HG02623 (cell line): ENCODE data around the gene QKI.
"Not testable (repeated sequence)": the region's sequence is repeated elsewhere in the genome, so short reads cannot be mapped to it uniquely, and the experiment has no call there.

ENCODE experiments used
- ATAC-seq: cut with Tn5 transposase; IDR thresholded peaks from one replicate; pipeline ENCODE4 v1.9.1; 2021; ENCODE audit warnings: moderate library complexity; ENCODE audit not compliant: unreplicated experiment

QKI gene

GRCh38 chr6:163476946-163477345 lies 62.4 kb downstream of the QKI start:
- not testable (repeated sequence) for ATAC-seq

DNA sequence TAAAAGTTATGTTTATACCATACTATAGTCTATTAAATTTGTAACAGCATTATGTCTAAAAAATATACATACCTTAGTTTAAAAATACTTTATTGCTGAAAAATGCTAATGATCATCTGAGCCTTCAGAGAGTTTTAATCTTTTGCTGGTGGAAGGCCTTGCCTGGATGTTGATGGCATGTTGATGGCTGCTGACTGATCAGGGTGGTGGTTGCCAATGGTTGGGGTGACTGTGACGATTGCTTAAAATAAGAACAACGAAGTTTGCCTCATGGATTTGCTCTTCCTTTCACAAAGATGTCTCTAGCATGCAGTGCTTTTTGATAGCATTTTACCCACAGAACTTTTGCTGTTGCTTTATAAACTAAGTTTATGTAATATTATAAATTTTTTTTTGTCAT lies 68.6 kb downstream of the QKI start:
- no peak for ATAC-seq

- ATAC-seq, result no peak
Observed at GRCh38 chr6:163485388-163485851, 70.9 kb downstream of the QKI start.

GRCh38 chr6:163486821-163487220 lies 72.3 kb downstream of the QKI start:
- no peak for ATAC-seq

DNA sequence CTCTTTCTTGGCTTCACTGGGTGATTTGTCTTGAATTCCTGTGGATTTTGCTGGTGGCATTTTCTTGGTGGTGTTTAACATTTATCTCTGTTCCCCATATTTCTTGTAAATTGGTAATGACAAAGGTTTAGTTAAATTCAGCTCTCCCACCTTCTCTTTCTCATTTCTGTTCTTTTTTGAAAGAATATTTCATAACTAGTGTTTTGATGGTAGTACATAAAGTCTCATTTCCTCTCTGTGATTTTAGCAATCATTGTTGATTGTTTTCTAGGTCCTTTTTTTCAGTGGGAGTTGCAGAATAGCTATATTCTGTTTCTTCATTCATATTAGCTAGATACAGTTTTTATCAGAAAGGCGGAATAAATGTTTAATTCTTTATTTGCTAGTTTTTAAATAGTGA lies 73.1 kb downstream of the QKI start:
- ATAC-seq, result no peak

DNA sequence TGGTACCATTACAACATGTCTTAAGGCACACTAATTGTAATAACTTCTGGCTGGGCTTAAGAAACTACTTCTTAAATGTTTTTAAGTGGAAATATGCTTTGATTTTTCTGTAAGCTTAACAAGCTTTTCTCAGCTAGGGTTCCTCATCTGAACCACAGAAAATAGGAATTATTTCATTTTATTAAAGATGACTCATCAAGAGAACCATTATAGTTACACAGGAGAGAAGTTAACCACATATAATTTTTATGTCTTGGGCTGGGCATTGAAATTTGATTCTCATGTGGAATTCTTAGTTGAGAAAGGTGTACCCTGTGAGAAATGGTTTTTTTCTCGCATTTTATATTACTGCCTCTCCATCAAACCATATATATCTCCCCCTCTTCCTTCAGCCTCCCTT lies 75.1 kb downstream of the QKI start:
- no peak for ATAC-seq

GRCh38 chr6:163490826-163491577 lies 76.5 kb downstream of the QKI start:
- ATAC-seq, result no peak

- ATAC-seq, result no peak
Observed at GRCh38 chr6:163491737-163492300, 77.3 kb downstream of the QKI start.

- no peak for ATAC-seq
Observed at GRCh38 chr6:163494279-163494727, 79.8 kb downstream of the QKI start.

DNA sequence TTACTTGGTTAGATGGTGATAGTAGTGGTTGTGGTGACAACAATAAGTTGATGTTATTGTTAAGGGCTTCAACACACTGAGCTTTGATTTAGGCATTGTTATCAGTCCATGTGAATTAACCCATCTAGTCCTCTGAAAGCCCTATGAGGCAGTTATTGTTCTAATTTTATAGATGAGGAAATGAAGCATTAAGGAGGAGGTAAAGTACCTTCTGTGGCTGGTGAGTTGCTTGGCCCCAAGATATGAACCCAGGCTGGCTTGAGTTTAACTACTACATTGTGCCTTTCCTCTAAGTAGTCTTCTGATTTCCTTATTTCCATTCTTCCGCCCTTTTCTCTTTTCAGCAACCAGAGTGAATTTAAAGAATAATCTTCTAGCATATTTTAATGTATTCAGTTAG lies 81.7 kb downstream of the QKI start:
- no peak for ATAC-seq

DNA sequence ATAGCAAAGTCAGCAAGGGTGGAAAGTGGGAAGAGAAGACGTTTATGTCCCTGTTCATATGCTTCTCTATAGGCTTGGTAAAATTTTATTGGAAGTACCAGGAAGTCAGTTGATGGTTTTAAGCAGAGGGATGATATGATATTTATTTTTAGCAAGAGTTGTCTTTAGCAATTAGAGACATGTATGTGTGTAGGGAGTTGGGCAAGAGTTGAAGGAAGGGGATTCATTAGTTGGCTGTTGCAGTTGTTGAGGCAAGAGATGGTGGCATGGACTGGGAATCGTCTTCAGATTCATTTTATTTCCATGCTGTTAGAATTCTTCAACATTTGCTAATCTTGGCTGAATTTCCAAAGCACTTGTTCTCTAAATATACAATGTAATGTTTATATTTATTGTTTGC lies 85.6 kb downstream of the QKI start:
- ATAC-seq, result no peak

GRCh38 chr6:163501026-163501425 lies 86.5 kb downstream of the QKI start:
- no peak for ATAC-seq

- no peak for ATAC-seq
Observed at GRCh38 chr6:163501439-163501838, 86.9 kb downstream of the QKI start.

DNA sequence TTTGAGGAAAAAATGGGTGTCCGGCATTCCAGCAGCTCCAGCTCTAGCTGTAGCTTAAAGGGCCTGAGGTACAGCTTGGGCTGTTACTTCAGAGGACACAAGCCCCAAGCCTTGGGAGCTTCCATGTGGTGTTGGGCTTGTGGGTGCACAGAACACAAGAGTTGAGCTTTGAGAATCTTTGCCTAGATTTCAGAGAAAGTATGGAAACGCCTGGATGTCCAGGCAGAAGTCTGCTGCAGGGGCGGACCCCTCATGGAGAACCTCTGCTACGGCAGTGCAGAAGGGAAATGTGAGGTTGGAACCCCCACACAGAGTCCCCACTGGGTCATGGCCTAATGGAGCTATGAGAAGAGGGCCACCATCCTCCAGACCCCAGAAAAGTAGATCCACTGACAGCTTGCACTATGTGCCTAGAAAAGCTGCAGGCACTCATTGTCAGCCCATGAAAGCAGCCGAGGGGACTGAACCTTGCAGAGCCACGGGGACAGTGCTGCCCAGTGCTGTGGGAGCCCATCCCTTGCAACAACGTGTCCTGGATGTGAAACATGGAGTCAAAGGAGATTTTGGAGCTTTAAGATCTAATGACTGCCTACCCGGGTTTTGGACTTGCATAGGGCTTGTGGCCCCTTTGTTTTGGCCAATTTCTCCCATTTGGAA lies 90.6 kb downstream of the QKI start:
- no peak for ATAC-seq

GRCh38 chr6:163507965-163508364 lies 93.4 kb downstream of the QKI start:
- no peak for ATAC-seq

DNA sequence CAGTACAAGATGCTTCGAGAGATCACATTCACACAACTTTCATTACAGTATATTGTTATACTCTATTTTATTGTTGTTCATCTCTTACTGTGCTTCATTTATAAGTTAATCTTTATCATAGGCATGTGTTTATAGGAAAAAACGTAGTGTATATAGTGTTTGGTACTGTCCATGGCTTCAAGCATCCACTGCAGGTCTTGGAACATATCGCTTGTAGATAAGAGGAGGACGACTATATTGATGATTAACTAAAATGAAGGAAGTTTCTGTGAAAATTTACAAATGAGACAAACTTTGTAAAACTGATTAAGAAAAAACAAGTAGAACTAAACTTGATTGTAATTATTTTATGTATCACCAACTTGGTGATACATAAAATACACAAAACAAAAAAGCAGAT lies 98.5 kb downstream of the QKI start:
- ATAC-seq, result no peak

GRCh38 chr6:163513570-163514166 lies 99.2 kb downstream of the QKI start:
- ATAC-seq, result no peak

GRCh38 chr6:163516908-163517307 lies 102.4 kb downstream of the QKI start:
- ATAC-seq, result no peak

DNA sequence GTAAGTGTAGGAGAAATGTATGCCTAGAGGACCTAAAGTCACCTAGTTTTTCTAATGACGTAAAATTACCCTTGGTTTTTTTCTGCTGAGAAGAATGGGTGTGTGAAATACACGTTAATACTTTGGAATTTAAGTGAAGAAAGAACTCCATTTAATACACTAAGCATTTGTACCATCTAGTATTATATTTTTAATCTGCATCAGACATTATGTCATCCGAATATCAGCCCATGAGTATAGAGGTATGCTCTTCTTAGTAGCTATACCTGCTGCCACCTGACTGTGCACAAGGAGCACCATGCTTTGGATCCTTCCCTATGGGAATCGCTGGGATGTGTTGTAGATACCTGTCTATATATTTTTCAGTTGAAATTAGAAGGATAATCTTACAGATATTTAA lies 106.4 kb downstream of the QKI start:
- no peak for ATAC-seq

DNA sequence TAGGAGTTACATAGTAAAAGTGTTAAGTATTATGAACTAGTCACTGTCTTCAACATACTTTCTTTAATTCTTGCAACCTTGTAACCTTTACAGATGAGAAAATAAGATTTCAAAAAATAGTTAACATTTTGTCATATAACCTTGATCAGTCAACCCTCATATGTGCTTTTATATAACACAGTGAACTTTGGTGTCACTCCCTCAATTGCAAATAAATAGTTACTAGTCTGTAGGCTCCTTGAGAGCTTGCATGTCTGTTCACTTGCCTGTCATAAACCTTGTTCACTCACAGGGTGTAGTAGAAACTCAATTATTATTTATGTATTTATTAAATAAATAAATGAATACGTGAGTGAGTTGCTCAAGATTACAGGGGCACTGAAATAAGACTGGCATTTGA lies 107.5 kb downstream of the QKI start:
- no peak for ATAC-seq

DNA sequence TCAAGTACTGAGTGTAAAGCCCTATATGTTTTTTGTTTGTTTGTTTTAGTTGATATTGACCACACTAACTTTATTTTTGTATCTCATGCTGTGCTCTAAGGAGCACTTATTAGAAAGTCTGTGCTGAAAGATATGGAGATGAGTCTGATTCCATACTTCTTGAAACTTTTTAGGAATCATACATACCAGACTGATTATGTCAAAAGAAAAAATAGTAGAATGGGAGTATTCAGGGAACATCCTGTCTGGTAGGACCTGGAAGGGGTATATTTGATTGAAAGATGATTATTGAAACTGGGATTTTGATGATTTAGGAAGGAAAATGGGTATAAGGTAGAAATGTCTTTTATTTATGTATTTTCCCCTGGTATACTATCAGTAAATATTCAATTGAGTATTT lies 111.4 kb downstream of the QKI start:
- no peak for ATAC-seq

DNA sequence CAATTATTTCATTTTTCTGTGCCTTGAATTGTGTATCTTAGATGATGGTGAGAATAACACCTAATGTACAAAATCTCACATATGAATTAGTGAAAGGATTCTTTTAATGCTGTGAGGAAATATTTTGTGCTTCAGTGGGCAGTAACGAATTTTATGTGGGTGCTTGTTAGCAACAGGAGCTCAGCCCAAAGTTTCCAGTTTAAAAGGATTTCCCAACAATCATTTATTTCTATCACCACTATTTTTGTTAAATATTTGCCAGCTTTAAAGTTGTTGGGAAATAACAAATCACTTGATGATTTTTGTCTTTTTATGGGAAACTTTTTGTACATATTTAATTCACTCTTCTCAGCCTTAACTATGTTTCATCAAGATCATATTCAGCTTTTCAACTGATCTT lies 111.8 kb downstream of the QKI start:
- ATAC-seq, result no peak
